Thyroid gland (tissue), 4 donors: ENCODE measurements around the gene KRTAP10-3. TPM values are rescaled to one million over a fixed set of nuclear protein-coding genes. Genes with fewer than 3 reads are reported as not detected.

Experiments
- DNase-seq, 2 donors: peaks; one replicate each; pipeline ENCODE4 v3.0.0-alpha.2; 2019
- H3K27ac ChIP-seq, 3 donors: fragments of 200-600 bp; sonication (generic); 1 replicate in 2 of 3; 2 replicates in 1 of 3; pipeline ENCODE4 v1.5.1; 2016 to 2019; ENCODE audit warnings: mild to moderate bottlenecking in 1 of 3, moderate library complexity in 1 of 3
- H3K27me3 ChIP-seq: fragments of 200-600 bp; sonication (generic); one replicate; pipeline ENCODE4 v1.5.1; 2019
- H3K36me3 ChIP-seq, 2 donors: fragments of 200-600 bp; sonication (generic); one replicate each; pipeline ENCODE4 v1.5.1; 2016 to 2019
- H3K4me1 ChIP-seq, 2 donors: fragments of 200-600 bp; sonication (generic); one replicate each; pipeline ENCODE4 v1.5.1; 2017 to 2019
- H3K4me3 ChIP-seq, 3 donors: fragments of 200-600 bp; sonication (generic); replicated peaks in 1 of 3; 1 replicate in 2 of 3; 2 replicates in 1 of 3; pipeline ENCODE4 v1.5.1; 2016; ENCODE audit warnings: mild to moderate bottlenecking in 1 of 3
- H3K9me3 ChIP-seq: fragments of 200-600 bp; sonication (generic); one replicate; pipeline ENCODE4 v1.5.1; 2017
- CTCF ChIP-seq, 6 experiments: fragments of 200-600 bp in 3 of 6; fragments of 450-650 bp in 3 of 6; sonication (generic) in 3 of 6; IDR thresholded peaks; one replicate each; pipeline ENCODE4 v1.5.1; 2016 to 2019; ENCODE audit warnings: antibody characterized with exemption in 6 of 6, mild to moderate bottlenecking in 2 of 6, inconsistent platforms in 1 of 6, moderate library complexity in 1 of 6
- POLR2A ChIP-seq, 2 donors: fragments of 450-650 bp; IDR thresholded peaks; one replicate each; pipeline ENCODE4 v1.6.1; 2017; ENCODE audit warnings: antibody characterized with exemption in 2 of 2, mild to moderate bottlenecking in 2 of 2, moderate library complexity in 1 of 2
- WGBS, 2 donors: methylation state at CpG; one replicate each; pipeline ENCODE4 v1.1.5; 2017; 5-methylcytosine and 5-hydroxymethylcytosine counted together
- intact Hi-C: fragments of 100-400 bp; cut with DNase I; formaldehyde crosslinking; loops from one replicate; pipeline ENCODE4 v1.15.1; 2023
- total RNA-seq, 4 donors: library from RNA; depleted of rRNA; stranded (reverse); fragments of >200 nt; gene quantifications; one replicate each; pipeline ENCODE4 v1.2.3, GENCODE V29; 2016

The KRTAP10-3 gene
- total RNA-seq, 4 donors from 2014 or later, result not detected

- no peaks in the 10 kb centered on the region for H3K27me3 ChIP-seq
- intact Hi-C loops, result no loop called here
- TF ChIP-seq POLR2A (IDR thresholded peaks at IDR 0.05), result no peak
- no peak for TF ChIP-seq CTCF (IDR thresholded peaks at IDR 0.05)
- H3K4me3 ChIP-seq, result no peak overlapping the region
- 54 to 69% methylated on average over 13 of the region's 13 CpGs for WGBS, 2 donors
- H3K27ac ChIP-seq, result no peak overlapping the region
- H3K9me3 ChIP-seq, result no peaks in the 10 kb centered on the region
- DNase-seq, result no peak
- H3K4me1 ChIP-seq, result no peaks in the 10 kb centered on the region
- no peaks in the 10 kb centered on the region for H3K36me3 ChIP-seq
Measured at GRCh38 chr21:44548381-44548780, 10.2 kb downstream of the KRTAP10-3 start.

- no peak overlapping the region for H3K27ac ChIP-seq
- TF ChIP-seq POLR2A (IDR thresholded peaks at IDR 0.05) (no peak), CTCF (IDR thresholded peaks at IDR 0.05) (no peak)
- H3K36me3 ChIP-seq, result no peaks in the 10 kb centered on the region
- 73 to 74% methylated on average over 5 of the region's 5 CpGs for WGBS, 2 donors
- H3K4me3 ChIP-seq, result no peak overlapping the region
- no peaks in the 10 kb centered on the region for H3K27me3 ChIP-seq
- DNase-seq, result no peak
- no peaks in the 10 kb centered on the region for H3K9me3 ChIP-seq
- intact Hi-C loops, result no loop called here
- H3K4me1 ChIP-seq, result no peaks in the 10 kb centered on the region
Measured at GRCh38 chr21:44547656-44548331, 10.8 kb downstream of the KRTAP10-3 start.

GRCh38 chr21:44544566-44544965, 14.0 kb downstream of the KRTAP10-3 start:
- TF ChIP-seq POLR2A (IDR thresholded peaks at IDR 0.05) (no peak), CTCF (IDR thresholded peaks at IDR 0.05) (no peak)
- H3K27me3 ChIP-seq, result no peaks in the 10 kb centered on the region
- no peak overlapping the region for H3K27ac ChIP-seq
- no peaks in the 10 kb centered on the region for H3K9me3 ChIP-seq
- 75 to 85% methylated on average over 3 of the region's 3 CpGs for WGBS, 2 donors
- intact Hi-C loops, result no loop called here
- DNase-seq, result no peak
- no peaks in the 10 kb centered on the region for H3K4me1 ChIP-seq
- H3K36me3 ChIP-seq, result no peaks in the 10 kb centered on the region
- no peak overlapping the region for H3K4me3 ChIP-seq

- no peaks in the 10 kb centered on the region for H3K36me3 ChIP-seq
- 81 to 92% methylated on average over 1 of the region's 1 CpG for WGBS, 2 donors
- H3K4me1 ChIP-seq, result no peaks in the 10 kb centered on the region
- no peak overlapping the region for H3K27ac ChIP-seq
- intact Hi-C loops, result no loop called here
- DNase-seq, result no peak
- no peak overlapping the region for H3K4me3 ChIP-seq
- no peaks in the 10 kb centered on the region for H3K9me3 ChIP-seq
- TF ChIP-seq CTCF (IDR thresholded peaks at IDR 0.05) (no peak), POLR2A (IDR thresholded peaks at IDR 0.05) (no peak)
- no peaks in the 10 kb centered on the region for H3K27me3 ChIP-seq
Measured at GRCh38 chr21:44542716-44543115, 15.9 kb downstream of the KRTAP10-3 start.

- Histone ChIP-seq H3K9me3 (no peaks in the 10 kb centered on the region), H3K4me1 (no peaks in the 10 kb centered on the region), H3K27ac (no peak overlapping the region), H3K4me3 (no peak overlapping the region), H3K27me3 (no peaks in the 10 kb centered on the region), H3K36me3 (no peaks in the 10 kb centered on the region)
- 83 to 89% methylated on average over 11 of the region's 11 CpGs for WGBS, 2 donors
- DNase-seq, result no peak
- intact Hi-C loops, result no loop called here
- no peak for TF ChIP-seq CTCF (IDR thresholded peaks at IDR 0.05)
- TF ChIP-seq POLR2A (IDR thresholded peaks at IDR 0.05), result no peak
Measured at GRCh38 chr21:44540741-44541288, 17.8 kb downstream of the KRTAP10-3 start.
